H1 (cell line): ENCODE results near the gene CDC42EP3. TPM values are rescaled to one million over a fixed set of nuclear protein-coding genes. Genes with fewer than 3 reads are reported as not detected.

Experiments used
- CTCF ChIA-PET: fragments of 300-600 bp; sonication (Branson Sonifier 250); formaldehyde crosslinking; loops from one replicate; lab custom pipeline; 2021; ENCODE audit not compliant: partially characterized antibody; lab: Charles Lee
- POLR2A ChIA-PET: fragments of 300-600 bp; sonication (Branson Sonifier 250); formaldehyde crosslinking; loops from one replicate; lab custom pipeline; 2021; ENCODE audit warnings: inconsistent platforms; ENCODE audit not compliant: partially characterized antibody; lab: Charles Lee
- DNase-seq, 2 experiments: peaks; one replicate each; pipeline versions ENCODE4 v3.0.0 to v3.0.0-alpha.2; 2010 to 2022; ENCODE audit warnings: low spot score in 2 of 2, low read depth in 1 of 2, mixed read lengths in 1 of 2
- FAIRE-seq: peaks from 2 replicates; lab custom pipeline; 2011; peaks lifted over from hg19 to GRCh38; lab: Jason Lieb, UNC
- H2AFZ ChIP-seq: 2 replicates; pipeline ENCODE4 v1.8.1; 2012; ENCODE audit warnings: low read length, inconsistent platforms
- H2AK5ac ChIP-seq: 2 replicates; pipeline ENCODE4 v1.6.1; 2013; ENCODE audit warnings: low read depth, low read length
- H2BK120ac ChIP-seq: replicated peaks from 2 replicates; pipeline ENCODE3; 2013; ENCODE audit warnings: low read depth, low read length, inconsistent platforms
- H2BK12ac ChIP-seq: 2 replicates; pipeline ENCODE4 v1.6.1; 2013; ENCODE audit warnings: low read depth, low read length
- H2BK15ac ChIP-seq: 2 replicates; pipeline ENCODE4 v1.6.1; 2013; ENCODE audit warnings: low read length
- H2BK20ac ChIP-seq: 2 replicates; pipeline ENCODE4 v1.6.1; 2013; ENCODE audit warnings: low read length
- H2BK5ac ChIP-seq: 2 replicates; pipeline ENCODE4 v1.6.1; 2013; ENCODE audit warnings: low read depth, low read length
- H3K14ac ChIP-seq: 2 replicates; pipeline ENCODE4 v1.6.1; 2013; ENCODE audit warnings: inconsistent platforms; ENCODE audit not compliant: insufficient read length
- H3K18ac ChIP-seq: 2 replicates; pipeline ENCODE4 v1.6.1; 2013; ENCODE audit warnings: low read length; ENCODE audit errors: extremely low read depth
- H3K23ac ChIP-seq: 2 replicates; pipeline ENCODE4 v1.6.1; 2013; ENCODE audit warnings: inconsistent platforms; ENCODE audit not compliant: insufficient read length
- H3K23me2 ChIP-seq: 2 replicates; pipeline ENCODE4 v1.6.1; 2013; ENCODE audit warnings: low read depth, low read length
- H3K27ac ChIP-seq: 2 replicates; pipeline ENCODE4 v1.6.1; 2011; ENCODE audit warnings: low read depth, low read length, inconsistent platforms
- H3K27me3 ChIP-seq, 4 experiments: replicated peaks in 1 of 4; 1 replicate in 1 of 4; 2 replicates in 3 of 4; pipeline versions ENCODE4 v1.6.1 to v1.8.1; 2011 to 2013; ENCODE audit warnings: low read length in 3 of 4, mild to moderate bottlenecking in 3 of 4, inconsistent platforms in 2 of 4, mixed read lengths in 2 of 4, moderate library complexity in 1 of 4; ENCODE audit not compliant: control insufficient read depth in 3 of 4, insufficient read depth in 3 of 4; ENCODE audit errors: extremely low read depth in 1 of 4
- H3K36me3 ChIP-seq, 4 experiments: 2 replicates each; pipeline versions ENCODE4 v1.6.1 to v1.8.1; 2011 to 2013; ENCODE audit warnings: mild to moderate bottlenecking in 4 of 4, low read length in 3 of 4, moderate library complexity in 2 of 4, control low read depth in 1 of 4, inconsistent platforms in 1 of 4; ENCODE audit not compliant: insufficient read depth in 4 of 4, control insufficient read depth in 2 of 4
- H3K4ac ChIP-seq: replicated peaks from 2 replicates; pipeline ENCODE3; 2013; ENCODE audit warnings: low read length, low read depth, mixed read lengths, inconsistent platforms; ENCODE audit not compliant: insufficient read length
- H3K4me1 ChIP-seq, 4 experiments: replicated peaks in 1 of 4; 1 replicate in 1 of 4; 2 replicates in 3 of 4; pipeline versions ENCODE4 v1.6.1 to v1.8.1; 2011 to 2013; ENCODE audit warnings: low read length in 3 of 4, inconsistent platforms in 2 of 4, mixed read lengths in 1 of 4; ENCODE audit not compliant: insufficient read depth in 4 of 4, control insufficient read depth in 3 of 4
- H3K4me2 ChIP-seq, 2 experiments: 2 replicates each; pipeline versions ENCODE4 v1.6.1 to v1.8.1; 2011 to 2013; ENCODE audit warnings: low read depth in 2 of 2, low read length in 2 of 2, control low read depth in 1 of 2, inconsistent platforms in 1 of 2, mild to moderate bottlenecking in 1 of 2; ENCODE audit not compliant: insufficient read depth in 1 of 2
- H3K4me3 ChIP-seq, 4 experiments: fragments of 200-600, 300-600 bp in 1 of 4; sonication (generic), shearing (Covaris generic), sonication (Bioruptor Twin) in 1 of 4; 2 replicates each; pipeline versions ENCODE4 v1.5.1 to v1.8.1; 2011 to 2016; ENCODE audit warnings: low read length in 4 of 4, low read depth in 3 of 4, control low read depth in 2 of 4, inconsistent platforms in 2 of 4, mild to moderate bottlenecking in 2 of 4, mixed read lengths in 1 of 4, moderate library complexity in 1 of 4; ENCODE audit not compliant: insufficient read depth in 2 of 4; ENCODE audit errors: extremely low read depth in 1 of 4
- H3K56ac ChIP-seq: replicated peaks from 2 replicates; pipeline ENCODE3; 2013; ENCODE audit warnings: low read depth, mild to moderate bottlenecking, mixed read lengths, low read length, inconsistent platforms; ENCODE audit not compliant: insufficient read length
- H3K79me1 ChIP-seq: 2 replicates; pipeline ENCODE4 v1.6.1; 2013; ENCODE audit warnings: low read depth, low read length, control low read depth
- H3K79me2 ChIP-seq, 2 experiments: 2 replicates each; pipeline versions ENCODE4 v1.6.1 to v1.8.1; 2012 to 2013; ENCODE audit warnings: low read length in 2 of 2, mild to moderate bottlenecking in 2 of 2, inconsistent platforms in 1 of 2; ENCODE audit not compliant: insufficient read depth in 2 of 2, control insufficient read depth in 1 of 2
- H3K9ac ChIP-seq, 4 experiments: replicated peaks in 1 of 4; 1 replicate in 1 of 4; 2 replicates in 3 of 4; pipeline versions ENCODE4 v1.6.1 to v1.8.1; 2011 to 2013; ENCODE audit warnings: low read depth in 3 of 4, low read length in 3 of 4, control low read depth in 2 of 4, mild to moderate bottlenecking in 2 of 4, moderate library complexity in 2 of 4, inconsistent platforms in 1 of 4; ENCODE audit errors: extremely low read depth in 1 of 4
- H3K9me3 ChIP-seq, 2 experiments: 2 replicates each; pipeline versions ENCODE4 v1.6.1 to v1.8.1; 2012 to 2013; ENCODE audit warnings: mild to moderate bottlenecking in 2 of 2, moderate library complexity in 2 of 2, control low read depth in 1 of 2, inconsistent platforms in 1 of 2, low read depth in 1 of 2, low read length in 1 of 2, mixed read lengths in 1 of 2; ENCODE audit not compliant: insufficient read depth in 2 of 2
- H4K20me1 ChIP-seq, 2 experiments: replicated peaks in 1 of 2; 2 replicates each; pipeline versions ENCODE3 to v1.8.1; 2011 to 2013; ENCODE audit warnings: inconsistent platforms in 2 of 2, low read length in 2 of 2, mild to moderate bottlenecking in 1 of 2; ENCODE audit not compliant: insufficient read depth in 2 of 2, control insufficient read depth in 1 of 2
- H4K5ac ChIP-seq: 2 replicates; pipeline ENCODE4 v1.6.1; 2013; ENCODE audit warnings: low read length, low read depth, mixed read lengths, inconsistent platforms; ENCODE audit not compliant: insufficient read length
- H4K8ac ChIP-seq: 2 replicates; pipeline ENCODE4 v1.8.0; 2013; ENCODE audit warnings: mild to moderate bottlenecking, moderate library complexity, low read length, inconsistent platforms; ENCODE audit not compliant: insufficient read depth; ENCODE audit errors: extremely low read depth
- H4K91ac ChIP-seq: replicated peaks from 2 replicates; pipeline ENCODE3; 2013; ENCODE audit warnings: low read length, mixed read lengths, inconsistent platforms; ENCODE audit not compliant: insufficient read length
- CBX5 ChIP-seq: fragments of 300-800, 300-1000 bp; sonication (generic); IDR thresholded peaks from 2 replicates; pipeline ENCODE4 v1.7.1; 2016; ENCODE audit warnings: antibody characterized with exemption, low read length, low read depth
- CHD1 ChIP-seq: IDR thresholded peaks from 2 replicates; pipeline ENCODE4 v1.6.1; 2012; ENCODE audit warnings: low read depth, low read length, improper control_type of control experiment
- CHD2 ChIP-seq: IDR thresholded peaks from 2 replicates; pipeline ENCODE4 v1.6.1; 2012; ENCODE audit warnings: low read length, improper control_type of control experiment
- CTBP2 ChIP-seq: IDR thresholded peaks from 2 replicates; pipeline ENCODE4 v1.7.0; 2011; ENCODE audit warnings: borderline replicate concordance, mild to moderate bottlenecking, moderate library complexity, mixed read lengths, low read length; ENCODE audit not compliant: insufficient read depth, insufficient read length
- KDM5A ChIP-seq: fragments of 200-600 bp; IDR thresholded peaks from 2 replicates; pipeline ENCODE4 v1.7.1; 2012; ENCODE audit warnings: mild to moderate bottlenecking, low read length, inconsistent platforms, mixed read lengths
- NRF1 ChIP-seq: IDR thresholded peaks from 2 replicates; pipeline ENCODE4 v1.6.1; 2011; ENCODE audit warnings: mild to moderate bottlenecking, low read depth, low read length, improper control_type of control experiment
- PHF8 ChIP-seq: fragments of 200-600 bp; sonication (generic); conservative IDR thresholded peaks from 2 replicates; pipeline ENCODE4 v1.7.1; 2012; ENCODE audit warnings: low read depth, mild to moderate bottlenecking, inconsistent platforms, low read length, moderate library complexity
- POLR2AphosphoS5 ChIP-seq: IDR thresholded peaks from 2 replicates; pipeline ENCODE4 v1.6.1; 2011; ENCODE audit warnings: low read depth, low read length
- RFX5 ChIP-seq: IDR thresholded peaks from 2 replicates; pipeline ENCODE4 v1.6.1; 2011; ENCODE audit warnings: low read depth, low read length, improper control_type of control experiment, borderline replicate concordance
- SAP30 ChIP-seq: fragments of 300-600 bp; sonication (generic); IDR thresholded peaks from 2 replicates; pipeline ENCODE4 v1.7.1; 2012; ENCODE audit warnings: low read length, moderate library complexity, mild to moderate bottlenecking, inconsistent platforms; ENCODE audit not compliant: insufficient read depth, insufficient replicate concordance
- SIRT6 ChIP-seq: IDR thresholded peaks from one replicate; pipeline ENCODE4 v1.7.1; 2012; ENCODE audit warnings: low read length, inconsistent platforms
- SP1 ChIP-seq: IDR thresholded peaks from 2 replicates; pipeline ENCODE4 v1.6.1; 2011; ENCODE audit warnings: low read depth, low read length
- SP2 ChIP-seq: IDR thresholded peaks from 2 replicates; pipeline ENCODE4 v1.6.1; 2012; ENCODE audit warnings: mild to moderate bottlenecking, low read length, inconsistent platforms
- TEAD4 ChIP-seq: IDR thresholded peaks from 2 replicates; pipeline ENCODE4 v1.6.1; 2012; ENCODE audit warnings: low read depth, low read length, inconsistent platforms, mixed read lengths
- WGBS, 2 experiments: shearing (Covaris generic) in 1 of 2; methylation state at CpG; one replicate each; pipeline versions ENCODE4 v1.1.6 to v1.1.7; 2013 to 2015; ENCODE audit warnings: low lambda C conversion rate in 2 of 2, mixed read lengths in 2 of 2, inconsistent platforms in 1 of 2, low coverage in 1 of 2, missing lambda C conversion rate in 1 of 2; ENCODE audit not compliant: insufficient replicate concordance in 2 of 2, insufficient coverage in 1 of 2, insufficient read length in 1 of 2; ENCODE audit errors: extremely low coverage in 1 of 2, missing lambda C conversion rate in 1 of 2; 5-methylcytosine and 5-hydroxymethylcytosine counted together
- polyA plus RNA-seq, 7 experiments: library from polyadenylated mRNA; depleted of rRNA in 3 of 7; stranded (reverse) in 5 of 7; unstranded in 2 of 7; fragments of >200 nt in 5 of 7; fragments of 200-250 nt in 2 of 7; gene quantifications; 1 replicate in 5 of 7; 2 replicates in 1 of 7; 4 replicates in 1 of 7; pipeline versions ENCODE4 v1.2.1 to v1.2.3, GENCODE V29; 2011 to 2013; ENCODE audit warnings: missing spikeins in 2 of 7, mixed read lengths in 2 of 7
- total RNA-seq: library from RNA; stranded (reverse); fragmentation: NEBNext Ultra II Directional; extraction: Animal tissue kit (Norgen Biotek cat#: 25700); gene quantifications from 2 replicates; pipeline ENCODE4 v1.2.1, GENCODE V29; 2021

CDC42EP3 gene
- total and polyA plus RNA-seq, 2 of the 8 experiments (the other 6 are each of a cell fraction or from before 2014, with no cell fraction given), result 18.4 to 24.7 TPM

DNA sequence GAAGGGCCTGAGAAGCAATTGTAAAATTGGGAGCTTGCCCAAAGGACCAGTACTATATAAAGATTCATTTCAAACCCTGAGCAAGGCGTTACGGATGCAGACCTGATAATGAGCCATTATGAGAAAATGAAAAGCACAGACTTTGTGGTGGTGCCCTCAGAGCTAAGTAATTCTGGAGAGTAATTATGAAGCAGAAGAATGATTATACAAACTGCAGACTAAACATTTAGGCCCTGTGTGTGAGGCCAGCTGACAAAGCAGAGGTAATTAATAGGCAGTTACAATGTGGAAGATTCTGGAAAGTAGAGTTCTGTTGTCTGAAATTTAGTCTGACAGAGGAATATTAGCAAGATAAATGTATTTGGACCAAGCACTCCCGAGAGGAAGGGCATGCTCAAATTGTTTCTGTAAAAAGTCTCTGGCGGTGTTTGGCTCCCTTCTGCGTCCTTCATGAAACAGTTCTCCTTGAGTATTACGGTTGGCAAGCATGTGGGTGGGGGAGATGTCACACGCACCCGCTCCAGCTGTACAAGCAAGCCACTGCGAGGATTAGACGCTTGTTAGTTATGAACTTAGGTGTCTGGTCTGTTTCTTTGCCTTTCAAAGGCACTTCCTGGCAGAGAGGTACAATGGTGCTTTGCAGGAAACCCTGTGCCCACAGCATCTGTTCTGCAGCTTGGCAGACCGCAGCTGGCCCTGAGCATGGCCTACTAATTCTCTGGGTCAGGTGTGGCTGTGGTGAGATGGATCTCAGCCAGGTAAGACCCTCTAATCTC, 45.5 kb downstream of the CDC42EP3 start:
- no peak for FAIRE-seq
- Histone ChIP-seq H3K4me3 (no peak overlapping the region), H2BK120ac (no peak overlapping the region), H3K27me3 (no peaks in the 10 kb centered on the region; a peak in 1 of 7 replicates), H3K4me1 (no peaks in the 10 kb centered on the region), H2BK12ac (no peak overlapping the region), H2AFZ (no peak overlapping the region), H4K20me1 (no peaks in the 10 kb centered on the region), H3K56ac (no peak overlapping the region), H4K5ac (no peak overlapping the region), H2BK5ac (no peak overlapping the region), H3K4ac (no peak overlapping the region), H3K79me2 (no peaks in the 10 kb centered on the region), H3K14ac (no peak overlapping the region), H2BK20ac (no peak overlapping the region), H3K18ac (no peak overlapping the region), H4K91ac (no peak overlapping the region), H2AK5ac (no peak overlapping the region), H3K4me2 (no peak overlapping the region), H2BK15ac (no peak overlapping the region), H3K9ac (no peak overlapping the region), H3K36me3 (no peaks in the 10 kb centered on the region), H3K23ac (no peak overlapping the region), H3K79me1 (no peaks in the 10 kb centered on the region), H3K9me3 (no peaks in the 10 kb centered on the region), H3K27ac (no peak overlapping the region), H4K8ac (no peak overlapping the region), H3K23me2 (no peaks in the 10 kb centered on the region)
- WGBS, 2 experiments, result 85% methylated on average over 11 of the region's 11 CpGs; no CpG with 5 or more reads in 1 of the 2 experiments
- ChIA-PET POLR2A (no interaction called here), CTCF (interaction anchor here (1.0 kb wide), 1 partner anchor 206 kb away, joined by 4 read pairs; no protein-coding TSS in a partner anchor)
- DNase-seq, result no peak
- TF ChIP-seq RFX5 (no peak), SIRT6 (no peak), SP2 (no peak), SP1 (no peak), CHD1 (no peak), PHF8 (no peak), CBX5 (no peak), KDM5A (no peak), SAP30 (no peak), CHD2 (no peak), CTBP2 (no peak), POLR2AphosphoS5 (no peak), NRF1 (no peak), TEAD4 (no peak)
